Gastrocnemius medialis (tissue), 4 donors: Measurements from ENCODE around the gene SPTBN4. TPM values are rescaled to one million over a fixed set of nuclear protein-coding genes. Genes with fewer than 3 reads are reported as not detected.
A peak's percentile ranks its signal among the peaks of the same experiment; 100 is the strongest.

Experiments
- ATAC-seq, 2 donors: fragments of 150-250 bp; one replicate each; pipeline ENCODE4 v1.9.1; 2016
- DNase-seq, 2 donors: peaks; one replicate each; pipeline ENCODE4 v3.0.0-alpha.2; 2019
- H3K27ac ChIP-seq, 4 donors: fragments of 200-600 bp; sonication (generic); 1 replicate in 1 of 4; 2 replicates in 3 of 4; pipeline ENCODE4 v1.5.1; 2016 to 2018; ENCODE audit warnings: mild to moderate bottlenecking in 2 of 4, moderate library complexity in 1 of 4
- H3K27me3 ChIP-seq, 3 donors: fragments of 200-600 bp; sonication (generic) in 2 of 3; 1 replicate in 1 of 3; 2 replicates in 2 of 3; pipeline versions ENCODE4 v1.5.1 to v1.6.0; 2016 to 2019; ENCODE audit warnings: mild to moderate bottlenecking in 1 of 3, moderate library complexity in 1 of 3
- H3K36me3 ChIP-seq, 2 donors: fragments of 200-600 bp; sonication (generic) in 1 of 2; one replicate each; pipeline ENCODE4 v1.5.1; 2017 to 2018
- H3K4me1 ChIP-seq, 2 donors: fragments of 200-600 bp; sonication (generic) in 1 of 2; one replicate each; pipeline ENCODE4 v1.5.1; 2016 to 2017; ENCODE audit warnings: mild to moderate bottlenecking in 2 of 2
- H3K4me3 ChIP-seq, 4 donors: fragments of 200-600 bp; sonication (generic) in 3 of 4; 1 replicate in 1 of 4; 2 replicates in 3 of 4; pipeline ENCODE4 v1.5.1; 2016 to 2019; ENCODE audit warnings: mild to moderate bottlenecking in 2 of 4
- H3K9me3 ChIP-seq, 3 donors: fragments of 200-600 bp; sonication (generic) in 2 of 3; 1 replicate in 1 of 3; 2 replicates in 2 of 3; pipeline ENCODE4 v1.5.1; 2016 to 2019
- CTCF ChIP-seq, 5 experiments: fragments of 450-650 bp in 3 of 5; fragments of 200-600 bp in 2 of 5; sonication (generic) in 2 of 5; IDR thresholded peaks in 4 of 5; conservative IDR thresholded peaks in 1 of 5; 1 replicate in 4 of 5; 2 replicates in 1 of 5; pipeline ENCODE4 v1.5.1; 2016 to 2019; ENCODE audit warnings: antibody characterized with exemption in 5 of 5, mild to moderate bottlenecking in 3 of 5, moderate library complexity in 3 of 5
- POLR2A ChIP-seq, 2 donors: fragments of 450-650 bp; IDR thresholded peaks; one replicate each; pipeline ENCODE4 v1.6.1; 2017; ENCODE audit warnings: antibody characterized with exemption in 2 of 2, mild to moderate bottlenecking in 2 of 2, moderate library complexity in 2 of 2
- in situ Hi-C, 4 donors: fragments of 200-750 bp; cut with MboI; loops; one replicate each; pipeline versions ENCODE4 v1.15.0 to v1.8.0; 2017; ENCODE audit warnings: low sequenced_read_pairs in 4 of 4
- intact Hi-C: fragments of 100-400 bp; cut with DNase I; formaldehyde crosslinking; loops from one replicate; pipeline ENCODE4 v1.15.1; 2023; ENCODE audit warnings: low total_unique reads
- total RNA-seq, 4 donors: library from RNA; depleted of rRNA; stranded (reverse); fragments of >200 nt; gene quantifications; one replicate each; pipeline versions ENCODE4 v1.1.0 to v1.2.3, GENCODE V29; 2016

Gene SPTBN4
- total RNA-seq, 4 donors from 2014 or later, result 0.86 to 5.9 (median 2.4) TPM

GRCh38 chr19:40570313-40571004 is 103.7 kb downstream of the SPTBN4 start:
- H3K36me3 ChIP-seq, result no peaks in the 10 kb centered on the region
- peak overlapping the region; percentile 68 to 78 (median 76) for H3K27ac ChIP-seq
- peak overlapping the region; percentile 32 to 49 (median 39) for H3K4me3 ChIP-seq
- TF ChIP-seq POLR2A (IDR thresholded peaks at IDR 0.05), result peak in 1 of 2 donors; percentile 27
- TF ChIP-seq CTCF (IDR thresholded peaks at IDR 0.05 in 4 of 5, conservative IDR thresholded peaks at IDR 0.05 in 1 of 5), result peak in 1 of 5 experiments; percentile 42
- ATAC-seq (peak; percentile 94 to 96), DNase-seq (peak; percentile 99 to 100)
- intact Hi-C loops (loop anchor here (2.0 kb wide), 1 partner anchor 32 kb away; no protein-coding TSS in a partner anchor), in situ Hi-C loops (no loop called here)
- peaks cover 27 to 28% (median 27%) of the 10 kb centered on the region in 3 donors for H3K27me3 ChIP-seq
- peaks cover 6 to 7% of the 10 kb centered on the region in 2 donors for H3K4me1 ChIP-seq
- H3K9me3 ChIP-seq, result no peaks in the 10 kb centered on the region

- ATAC-seq (no peak), DNase-seq (no peak)
- in situ Hi-C loops, result no loop called here
- peaks cover 22 to 23% (median 22%) of the 10 kb centered on the region in 3 donors for H3K27me3 ChIP-seq
- H3K27ac ChIP-seq, result peak overlapping the region; percentile 4 to 78 (median 62)
- H3K4me3 ChIP-seq, result no peak overlapping the region
- no peaks in the 10 kb centered on the region for H3K36me3 ChIP-seq
- peaks cover 7 to 9% of the 10 kb centered on the region in 2 donors for H3K4me1 ChIP-seq
- H3K9me3 ChIP-seq, result no peaks in the 10 kb centered on the region
- no peak for TF ChIP-seq CTCF (IDR thresholded peaks at IDR 0.05 in 4 of 5, conservative IDR thresholded peaks at IDR 0.05 in 1 of 5)
- TF ChIP-seq POLR2A (IDR thresholded peaks at IDR 0.05), result no peak
- intact Hi-C loops, result loop anchor here (2.0 kb wide), 1 partner anchor 32 kb away; no protein-coding TSS in a partner anchor
Observed at GRCh38 chr19:40571005-40571318, 104.2 kb downstream of the SPTBN4 start.

GRCh38 chr19:40571831-40572495 is 105.2 kb downstream of the SPTBN4 start:
- peak overlapping the region in 1 of 4 donors; percentile 67 for H3K27ac ChIP-seq
- in situ Hi-C loops, result no loop called here

GRCh38 chr19:40575326-40575725 is 108.5 kb downstream of the SPTBN4 start:
- no peak for ATAC-seq
- Histone ChIP-seq H3K4me1 (peaks cover 4 to 13% of the 10 kb centered on the region in 2 donors), H3K36me3 (peaks cover 0 to 3% of the 10 kb centered on the region in 2 donors), H3K4me3 (no peak overlapping the region), H3K9me3 (no peaks in the 10 kb centered on the region), H3K27me3 (no peaks in the 10 kb centered on the region), H3K27ac (no peak overlapping the region)
- no peak for DNase-seq
- in situ Hi-C loops, result no loop called here
- TF ChIP-seq CTCF (IDR thresholded peaks at IDR 0.05 in 4 of 5, conservative IDR thresholded peaks at IDR 0.05 in 1 of 5), result no peak
- no peak for TF ChIP-seq POLR2A (IDR thresholded peaks at IDR 0.05)
- intact Hi-C loops, result no loop called here

More at GRCh38 chr19:40571831-40572495, 105.2 kb downstream of the SPTBN4 start:
- Histone ChIP-seq H3K4me1 (peaks cover 11% of the 10 kb centered on the region in 2 donors), H3K4me3 (no peak overlapping the region), H3K36me3 (no peaks in the 10 kb centered on the region), H3K27me3 (peaks cover 12 to 13% (median 12%) of the 10 kb centered on the region in 3 donors), H3K9me3 (no peaks in the 10 kb centered on the region)
- no peak for DNase-seq
- ATAC-seq, result no peak
- TF ChIP-seq POLR2A (IDR thresholded peaks at IDR 0.05), result no peak
- TF ChIP-seq CTCF (IDR thresholded peaks at IDR 0.05 in 4 of 5, conservative IDR thresholded peaks at IDR 0.05 in 1 of 5), result no peak
- intact Hi-C loops, result loop anchor here (2.0 kb wide), 1 partner anchor 31 kb away; no protein-coding TSS in a partner anchor
